ENCODE data around the gene NFASC.

DNA sequence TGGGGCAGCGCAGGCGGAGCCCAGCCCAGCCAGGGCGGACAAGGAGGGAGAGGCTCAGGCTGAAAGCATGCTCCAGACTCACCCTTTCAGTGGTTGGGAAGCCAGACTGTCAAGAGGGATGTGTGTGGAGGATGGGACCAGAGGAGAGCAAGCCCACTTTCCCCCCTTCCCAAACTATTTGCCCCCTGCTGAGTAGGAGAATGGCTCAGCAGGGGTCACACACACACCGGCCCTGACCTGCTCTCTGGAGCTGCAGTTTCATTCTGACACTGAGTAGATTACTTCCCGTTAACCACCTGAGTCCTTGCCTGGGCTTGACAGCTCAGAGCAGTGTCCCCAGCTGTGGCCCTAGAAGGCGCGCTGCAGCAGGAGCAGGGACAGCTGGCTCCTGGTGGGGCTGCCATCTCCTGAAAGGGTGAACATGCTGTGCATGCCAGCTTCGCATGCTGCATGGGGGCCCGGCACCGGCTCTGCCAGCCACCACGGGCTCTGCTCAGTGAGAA is 120.7 kb downstream of the NFASC start:
- TF ChIP-seq CTCF (IDR thresholded peaks at IDR 0.05) (no peak), POLR2A (IDR thresholded peaks at IDR 0.05) (no peak)

All from adrenal gland (tissue), 5 donors.